Pancreas (tissue), 10 donors: Measurements from ENCODE around the gene ZSCAN12. TPM values are rescaled to one million over a fixed set of nuclear protein-coding genes. Genes with fewer than 3 reads are reported as not detected.

Experiments used
- ATAC-seq, 4 donors: fragments of 200-7000 bp; cut with Tn5 transposase; one replicate each; pipeline versions ENCODE4 v1.8.0 to v1.9.1; 2020; ENCODE audit warnings: mild to moderate bottlenecking in 4 of 4, moderate library complexity in 4 of 4
- DNase-seq, 6 donors: peaks; one replicate each; pipeline ENCODE4 v3.0.0-alpha.2; 2020
- FAIRE-seq: peaks from 2 replicates; lab custom pipeline; 2012; peaks lifted over from hg19 to GRCh38; lab: Jason Lieb, UNC
- H3K27ac ChIP-seq, 4 donors: fragments of 200-600 bp; sonication (generic); 1 replicate in 3 of 4; 2 replicates in 1 of 4; pipeline versions ENCODE4 v1.5.0 to v1.8.0; 2020
- H3K27me3 ChIP-seq, 4 donors: fragments of 200-600 bp; one replicate each; pipeline ENCODE4 v1.8.0; 2021
- H3K36me3 ChIP-seq, 3 donors: fragments of 200-600 bp; sonication (generic) in 1 of 3; one replicate each; pipeline versions ENCODE4 v1.5.0 to v1.8.0; 2020 to 2021
- H3K4me1 ChIP-seq, 3 donors: fragments of 200-600 bp; one replicate each; pipeline ENCODE4 v1.8.0; 2021
- H3K4me3 ChIP-seq, 4 donors: fragments of 200-600 bp; sonication (generic) in 2 of 4; one replicate each; pipeline versions ENCODE4 v1.5.0 to v1.8.0; 2020 to 2021
- H3K9me3 ChIP-seq, 4 donors: fragments of 200-600 bp; one replicate each; pipeline ENCODE4 v1.8.0; 2021
- WGBS, 2 donors: extraction: QIAGEN DNeasy Blood & Tissue Kit; methylation state at CpG; one replicate each; pipeline ENCODE4 v1.1.7; 2013; 5-methylcytosine and 5-hydroxymethylcytosine counted together
- intact Hi-C, 3 donors: fragments of 100-400 bp; cut with DNase I; formaldehyde crosslinking; loops; one replicate each; pipeline versions ENCODE4 v1.11.1 to v1.14.2; 2022
- polyA plus RNA-seq, 2 donors: library from polyadenylated mRNA; stranded (reverse); fragments of 200-250 nt; gene quantifications; one replicate each; pipeline ENCODE4 v1.2.3, GENCODE V29; 2013
- total RNA-seq, 6 donors: library from RNA; stranded (reverse); fragmentation: NEBNext Ultra II Directional in 4 of 6; extraction: Animal tissue kit (Norgen Biotek cat#: 25700) in 4 of 6; gene quantifications; one replicate each; pipeline versions ENCODE4 v1.2.1 to v1.2.4, GENCODE V29; 2021 to 2023
- TF ChIP-seq, protein P1 (sequence below), 4 donors: fragments of 200-600 bp; sonication (generic) in 3 of 4; IDR thresholded peaks; one replicate each; pipeline versions ENCODE4 v1.5.0 to v1.8.0; 2021; ENCODE audit warnings: antibody characterized with exemption in 4 of 4
- donor health status: healthy with polysubstance abuse.
- donor health status: DM: no; HTN: no; CAD: no; lungs with moderate emphysema.
- donor health status: DM: no; HTN: no; CAD: no.
- donor health status: control.
- donor health status: control.
- donor health status: Bipolar disorder and iron deficiency.
- donor health status: DM: yes; HTN: yes; CAD: no.
- donor health status: DM: no; HTN: no; CAD: no.
- donor health status: DM: no; HTN: no; CAD: no.
- donor health status: DM: yes; HTN: yes; CAD: no.

ZSCAN12 gene
- total and polyA plus RNA-seq, 8 donors = 0.80 to 4.4 (median 2.4) TPM

DNA sequence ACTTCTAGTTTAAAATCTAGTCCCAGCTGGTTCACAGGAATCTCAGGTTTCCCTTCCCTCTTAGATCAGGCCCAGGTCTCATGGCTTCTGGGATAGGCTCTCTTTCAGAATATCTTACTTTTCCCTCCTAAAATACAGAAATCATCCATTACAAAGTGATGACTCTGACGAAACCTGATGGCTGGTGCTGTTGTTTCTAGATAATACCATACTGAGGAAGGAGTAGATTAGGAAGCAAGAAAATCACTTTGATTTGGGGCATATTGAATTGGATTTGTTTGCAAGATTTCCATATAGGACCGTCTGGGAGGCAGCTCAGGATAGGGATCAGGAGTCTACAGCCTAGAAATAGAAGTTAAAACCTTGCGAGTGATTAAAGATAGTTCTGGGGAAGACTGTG, 46.2 kb downstream of the ZSCAN12 start:
- H3K9me3 ChIP-seq = no peaks in the 10 kb centered on the region
- no peak for FAIRE-seq
- H3K4me1 ChIP-seq = peaks cover 9 to 15% (median 14%) of the 10 kb centered on the region in 3 donors
- no peaks in the 10 kb centered on the region for H3K27me3 ChIP-seq
- no peaks in the 10 kb centered on the region for H3K36me3 ChIP-seq
- no peak for ATAC-seq
- TF ChIP-seq, protein P1, sequence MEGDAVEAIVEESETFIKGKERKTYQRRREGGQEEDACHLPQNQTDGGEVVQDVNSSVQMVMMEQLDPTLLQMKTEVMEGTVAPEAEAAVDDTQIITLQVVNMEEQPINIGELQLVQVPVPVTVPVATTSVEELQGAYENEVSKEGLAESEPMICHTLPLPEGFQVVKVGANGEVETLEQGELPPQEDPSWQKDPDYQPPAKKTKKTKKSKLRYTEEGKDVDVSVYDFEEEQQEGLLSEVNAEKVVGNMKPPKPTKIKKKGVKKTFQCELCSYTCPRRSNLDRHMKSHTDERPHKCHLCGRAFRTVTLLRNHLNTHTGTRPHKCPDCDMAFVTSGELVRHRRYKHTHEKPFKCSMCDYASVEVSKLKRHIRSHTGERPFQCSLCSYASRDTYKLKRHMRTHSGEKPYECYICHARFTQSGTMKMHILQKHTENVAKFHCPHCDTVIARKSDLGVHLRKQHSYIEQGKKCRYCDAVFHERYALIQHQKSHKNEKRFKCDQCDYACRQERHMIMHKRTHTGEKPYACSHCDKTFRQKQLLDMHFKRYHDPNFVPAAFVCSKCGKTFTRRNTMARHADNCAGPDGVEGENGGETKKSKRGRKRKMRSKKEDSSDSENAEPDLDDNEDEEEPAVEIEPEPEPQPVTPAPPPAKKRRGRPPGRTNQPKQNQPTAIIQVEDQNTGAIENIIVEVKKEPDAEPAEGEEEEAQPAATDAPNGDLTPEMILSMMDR (IDR thresholded peaks at IDR 0.05) = no peak
- no peak for DNase-seq
- peak overlapping the region in 3 of 4 donors; percentile 68 to 80 (median 71) for H3K27ac ChIP-seq
- intact Hi-C loops = no loop called here
- H3K4me3 ChIP-seq = peak overlapping the region in 3 of 4 donors; percentile 2 to 36 (median 22)
- WGBS, 2 donors = 52 to 77% methylated on average over 3 of the region's 3 CpGs

- TF ChIP-seq, protein P1 (IDR thresholded peaks at IDR 0.05) = no peak
- intact Hi-C loops = no loop called here
- no peaks in the 10 kb centered on the region for H3K9me3 ChIP-seq
- H3K4me3 ChIP-seq = peak overlapping the region in 2 of 4 donors; percentile 55 to 59
- H3K36me3 ChIP-seq = no peaks in the 10 kb centered on the region
- H3K4me1 ChIP-seq = peaks cover 8 to 15% (median 14%) of the 10 kb centered on the region in 3 donors
- peak overlapping the region in 2 of 4 donors; percentile 9 to 17 for H3K27ac ChIP-seq
- FAIRE-seq = no peak
- WGBS, 2 donors = 36 to 56% methylated on average over 2 of the region's 2 CpGs
- no peak for ATAC-seq
- no peaks in the 10 kb centered on the region for H3K27me3 ChIP-seq
- DNase-seq = no peak
Measured at GRCh38 chr6:28351493-28351925, 48.0 kb downstream of the ZSCAN12 start.

GRCh38 chr6:28351087-28351486, 48.5 kb downstream of the ZSCAN12 start:
- no peaks in the 10 kb centered on the region for H3K36me3 ChIP-seq
- no peaks in the 10 kb centered on the region for H3K27me3 ChIP-seq
- H3K4me3 ChIP-seq = peak overlapping the region in 2 of 4 donors; percentile 55 to 59
- ATAC-seq (peak in 1 of 4 donors; percentile 7), DNase-seq (no peak), FAIRE-seq (no peak)
- WGBS, 2 donors = 35% methylated on average over 2 of the region's 2 CpGs
- peak overlapping the region in 3 of 4 donors; percentile 9 to 17 (median 10) for H3K27ac ChIP-seq
- H3K9me3 ChIP-seq = no peaks in the 10 kb centered on the region
- H3K4me1 ChIP-seq = peaks cover 6 to 15% (median 14%) of the 10 kb centered on the region in 3 donors
- TF ChIP-seq, protein P1 (IDR thresholded peaks at IDR 0.05) = no peak
- intact Hi-C loops = no loop called here

GRCh38 chr6:28349892-28350737, 49.4 kb downstream of the ZSCAN12 start, which contains the start of gene ZKSCAN3:
Gene ZKSCAN3, plus strand, starts transcription at chr6:28349947. Its CDS starts 9,640 bp downstream, at chr6:28359587.
- WGBS, 2 donors = 1% methylated on average over 30 of the region's 30 CpGs
- peak; percentile 83 to 98 (median 92) for ATAC-seq
- TF ChIP-seq, protein P1 (IDR thresholded peaks at IDR 0.05) = no peak
- Histone ChIP-seq H3K27me3 (no peaks in the 10 kb centered on the region), H3K27ac (peak within 1 kb of the TSS; percentile 2 to 66 (median 56)), H3K36me3 (no peaks in the 10 kb centered on the region), H3K4me3 (peak within 1 kb of the TSS; percentile 55 to 61 (median 60)), H3K4me1 (peaks cover 3 to 10% (median 9%) of the 10 kb centered on the region in 3 donors), H3K9me3 (no peaks in the 10 kb centered on the region)
- intact Hi-C loops = no loop called here
- DNase-seq = peak; percentile 75 to 92 (median 81)
- no peak for FAIRE-seq
